DOHH2 (cell line): ENCODE results near the gene HDAC11.

ENCODE experiments used
- H3F3A ChIP-seq: fragments of 200-600 bp; sonication (generic), shearing (Covaris generic); 2 replicates; pipeline ENCODE4 v1.6.0; 2016; ENCODE audit warnings: antibody characterized with exemption, mild to moderate bottlenecking; ENCODE audit not compliant: control insufficient read depth, insufficient read depth
- H3K27ac ChIP-seq: fragments of 200-600 bp; sonication (generic); 2 replicates; pipeline ENCODE4 v1.5.1; 2014; ENCODE audit warnings: low read depth, mild to moderate bottlenecking, low read length, moderate library complexity
- H3K27me3 ChIP-seq: fragments of 200-600 bp; sonication (generic); 2 replicates; pipeline ENCODE4 v1.6.1; 2014; ENCODE audit warnings: mild to moderate bottlenecking, low read length, mixed read lengths; ENCODE audit not compliant: control insufficient read depth
- H3K36me3 ChIP-seq: fragments of 200-600 bp; sonication (generic); 2 replicates; pipeline ENCODE4 v1.6.1; 2014; ENCODE audit warnings: mild to moderate bottlenecking, low read length, moderate library complexity, mixed read lengths; ENCODE audit not compliant: control insufficient read depth
- H3K4me1 ChIP-seq: fragments of 200-600 bp; sonication (generic); 2 replicates; pipeline ENCODE4 v1.6.1; 2014; ENCODE audit warnings: mild to moderate bottlenecking, low read length, mixed read lengths; ENCODE audit not compliant: control insufficient read depth
- H3K4me2 ChIP-seq: fragments of 200-600 bp; sonication (generic); 2 replicates; pipeline ENCODE4 v1.6.0; 2014; ENCODE audit warnings: mild to moderate bottlenecking, low read length, moderate library complexity
- H3K4me3 ChIP-seq: fragments of 200-600 bp; sonication (generic); 2 replicates; pipeline ENCODE4 v1.5.1; 2014; ENCODE audit warnings: mild to moderate bottlenecking, low read length, mixed read lengths
- H3K79me2 ChIP-seq: fragments of 200-600 bp; sonication (generic); 2 replicates; pipeline ENCODE4 v1.6.1; 2014; ENCODE audit warnings: mild to moderate bottlenecking, low read length, mixed read lengths; ENCODE audit not compliant: control insufficient read depth
- H3K9me2 ChIP-seq: fragments of 200-600 bp; sonication (generic); replicated peaks from 2 replicates; pipeline ENCODE4 v1.6.1; 2014; ENCODE audit warnings: mild to moderate bottlenecking, low read length, mixed read lengths; ENCODE audit not compliant: control insufficient read depth
- H3K9me3 ChIP-seq: fragments of 200-600 bp; sonication (generic); 2 replicates; pipeline ENCODE4 v1.6.1; 2014; ENCODE audit warnings: antibody characterized with exemption, low read length, mixed read lengths; ENCODE audit not compliant: control insufficient read depth, insufficient read depth
- H4K20me1 ChIP-seq: fragments of 200-600 bp; sonication (generic); 2 replicates; pipeline ENCODE4 v1.6.0; 2014; ENCODE audit warnings: low read depth, mild to moderate bottlenecking, antibody characterized with exemption, low read length, moderate library complexity; ENCODE audit not compliant: control insufficient read depth, insufficient read depth
- CTCF ChIP-seq: fragments of 200-600 bp; sonication (generic); IDR thresholded peaks from one replicate; pipeline ENCODE4 v1.5.1; 2014; ENCODE audit warnings: antibody characterized with exemption, mild to moderate bottlenecking, low read depth, low read length; ENCODE audit not compliant: poor library complexity, severe bottlenecking
- EZH2phosphoT487 ChIP-seq: fragments of 200-600 bp; sonication (generic); IDR thresholded peaks from 2 replicates; pipeline ENCODE4 v1.6.1; 2017; ENCODE audit warnings: borderline replicate concordance, mild to moderate bottlenecking, antibody characterized with exemption, low read length, moderate library complexity, mixed read lengths

HDAC11 gene

DNA sequence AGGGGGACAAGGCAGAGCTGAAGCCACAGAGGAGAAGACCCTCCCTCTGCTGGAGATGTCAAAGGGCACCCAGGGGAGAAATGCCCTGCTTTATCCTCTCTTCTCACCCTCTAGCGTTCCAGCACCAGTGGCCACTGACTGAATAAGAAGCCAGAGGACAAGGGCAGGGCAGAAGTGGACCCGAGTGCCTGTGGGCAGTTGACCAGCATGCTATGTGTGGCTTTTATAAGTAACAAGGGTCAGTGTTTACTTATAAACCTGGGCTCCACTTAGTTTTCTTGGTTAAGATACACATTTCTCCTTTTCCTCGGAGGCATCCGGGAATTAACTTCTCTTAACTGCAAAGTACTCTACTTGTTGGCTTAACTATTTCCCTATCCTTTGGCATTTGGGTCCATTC is 13.3 kb upstream of the HDAC11 start:
- Histone ChIP-seq H3K9me3 (no peaks in the 10 kb centered on the region), H3K4me3 (no peak overlapping the region), H3K9me2 (no peaks in the 10 kb centered on the region), H3K36me3 (no peaks in the 10 kb centered on the region), H3K4me1 (peaks cover under 1% of the 10 kb centered on the region; the same call in 1 of the 2 replicates), H4K20me1 (no peaks in the 10 kb centered on the region), H3K27me3 (peaks cover 47% of the 10 kb centered on the region), H3K79me2 (no peaks in the 10 kb centered on the region), H3K4me2 (no peak overlapping the region), H3K27ac (no peak overlapping the region), H3F3A (no peaks in the 10 kb centered on the region)
- no peak for TF ChIP-seq EZH2phosphoT487
- no peak for TF ChIP-seq CTCF

- H3K79me2 ChIP-seq, result no peaks in the 10 kb centered on the region
- TF ChIP-seq EZH2phosphoT487, result no peak
- TF ChIP-seq CTCF, result no peak
- no peaks in the 10 kb centered on the region for H3K4me1 ChIP-seq
- peaks cover 20% of the 10 kb centered on the region for H3K27me3 ChIP-seq
- no peaks in the 10 kb centered on the region for H3K9me2 ChIP-seq
- no peak overlapping the region for H3K4me3 ChIP-seq
- no peaks in the 10 kb centered on the region for H3K9me3 ChIP-seq
- H4K20me1 ChIP-seq, result no peaks in the 10 kb centered on the region
- H3K4me2 ChIP-seq, result no peak overlapping the region
- no peak overlapping the region for H3K27ac ChIP-seq
- H3F3A ChIP-seq, result no peaks in the 10 kb centered on the region
- no peaks in the 10 kb centered on the region for H3K36me3 ChIP-seq
Measured at GRCh38 chr3:13470894-13471574, 9.1 kb upstream of the HDAC11 start.

DNA sequence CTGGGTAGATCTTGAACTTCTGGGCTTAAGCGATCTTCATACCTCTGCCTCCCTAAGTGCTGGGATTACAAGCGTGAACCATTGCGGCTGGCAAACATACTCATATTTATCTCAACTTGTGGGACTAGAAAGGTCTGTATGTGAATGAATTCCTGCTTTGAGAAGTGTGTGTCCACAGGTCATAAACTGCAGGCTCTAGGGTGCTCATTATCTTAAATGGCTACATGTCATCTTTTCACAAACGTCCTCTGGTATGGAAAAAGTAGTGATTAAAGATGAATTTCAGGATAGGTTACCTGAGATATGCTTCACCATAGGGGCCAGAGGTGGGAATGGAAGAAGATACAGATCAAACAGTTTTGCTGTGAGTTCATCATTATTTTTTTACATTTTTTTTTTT is 7.8 kb upstream of the HDAC11 start:
- H4K20me1 ChIP-seq, result no peaks in the 10 kb centered on the region
- H3F3A ChIP-seq, result no peaks in the 10 kb centered on the region
- H3K27ac ChIP-seq, result no peak overlapping the region
- H3K36me3 ChIP-seq, result no peaks in the 10 kb centered on the region
- no peak overlapping the region for H3K4me3 ChIP-seq
- H3K9me2 ChIP-seq, result no peaks in the 10 kb centered on the region
- TF ChIP-seq CTCF (no peak), EZH2phosphoT487 (no peak)
- no peaks in the 10 kb centered on the region for H3K9me3 ChIP-seq
- H3K4me1 ChIP-seq, result no peaks in the 10 kb centered on the region
- H3K27me3 ChIP-seq, result peaks cover 14% of the 10 kb centered on the region
- no peak overlapping the region for H3K4me2 ChIP-seq
- no peaks in the 10 kb centered on the region for H3K79me2 ChIP-seq
